GM18499 (cell line): ENCODE measurements around the gene NFATC2.
A peak's percentile ranks its signal among the peaks of the same experiment; 100 is the strongest.
"Not testable (repeated sequence)": the region's sequence is repeated elsewhere in the genome, so short reads cannot be mapped to it uniquely, and the experiment has no call there.

ENCODE experiments used
- ATAC-seq: cut with Tn5 transposase; IDR thresholded peaks from one replicate; pipeline ENCODE4 v1.9.1; 2021; ENCODE audit warnings: moderate number of reproducible peaks; ENCODE audit not compliant: insufficient read depth, unreplicated experiment

Gene NFATC2

DNA sequence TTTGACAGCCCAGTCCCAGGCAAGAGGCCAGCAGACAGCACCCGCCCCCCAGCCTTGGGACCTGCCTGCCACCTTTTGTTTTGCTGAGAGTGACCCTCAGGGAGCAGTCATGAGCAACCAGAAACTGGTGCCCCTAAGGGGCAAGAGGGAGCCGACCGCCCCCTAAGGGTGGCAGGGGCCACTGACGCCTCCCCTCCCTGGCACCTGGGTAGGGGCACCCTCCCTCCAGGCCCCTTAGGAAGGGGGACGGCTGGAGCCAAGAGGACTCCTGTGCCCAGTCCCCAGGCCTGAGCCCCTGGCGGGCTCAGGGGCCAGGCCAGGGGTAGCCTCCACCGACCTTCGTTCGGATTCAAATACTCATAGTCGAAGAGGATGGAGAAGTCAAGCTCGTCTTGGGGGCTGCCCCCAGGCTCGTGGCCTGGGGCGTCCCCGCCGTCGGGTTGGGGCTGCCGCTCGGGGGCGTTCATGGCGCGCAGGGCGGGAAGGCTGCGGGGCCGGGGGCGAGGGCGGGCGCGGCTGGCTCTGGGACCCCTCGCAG, 417 bp downstream of the NFATC2 start:
- no peak for ATAC-seq

- ATAC-seq = no peak
These were observed 1.1 kb downstream of the NFATC2 start for GRCh38 chr20:51541189-51542032.

- no peak for ATAC-seq
These were observed 1.9 kb downstream of the NFATC2 start for GRCh38 chr20:51540580-51540979.

DNA sequence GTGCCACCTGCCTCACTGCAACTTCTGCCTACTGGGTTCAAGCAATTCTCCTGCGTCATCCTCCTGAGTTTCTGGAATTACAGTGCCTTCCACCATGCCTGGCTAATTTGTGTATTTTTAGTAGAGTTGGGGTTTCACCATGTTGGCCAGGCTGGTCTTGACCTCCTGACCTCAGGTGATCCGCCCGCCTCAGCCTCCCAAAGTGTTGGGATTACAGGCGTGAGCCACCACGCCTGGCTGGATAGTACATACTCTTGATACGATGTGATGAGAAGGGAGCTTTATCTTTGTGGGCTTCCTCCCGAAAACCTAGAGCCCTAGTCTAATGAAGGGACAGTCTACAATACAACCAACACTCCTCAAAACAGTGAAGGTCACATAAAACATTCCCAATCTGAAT, 2.4 kb downstream of the NFATC2 start:
- not testable (repeated sequence) for ATAC-seq

GRCh38 chr20:51536116-51537069, 6.1 kb downstream of the NFATC2 start:
- ATAC-seq = no peak

DNA sequence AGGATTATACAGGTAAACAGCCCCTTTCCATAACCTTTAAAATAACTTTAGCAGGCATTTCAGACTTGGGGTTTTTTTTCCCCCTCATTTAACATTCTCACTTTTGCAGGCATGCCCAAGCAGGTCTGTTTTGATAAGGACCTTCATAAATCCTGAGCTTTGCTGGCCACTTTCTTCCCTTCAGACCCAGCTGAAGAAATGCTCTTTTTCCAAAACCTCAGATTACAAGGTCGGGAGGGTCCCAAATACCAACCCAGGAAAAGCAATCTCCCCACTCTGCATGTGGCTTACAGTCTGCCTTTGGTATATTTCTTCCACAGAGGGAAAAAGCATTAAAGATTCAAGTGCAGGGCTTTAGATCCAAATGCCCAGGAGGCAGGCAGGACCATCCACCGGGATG, 6.8 kb downstream of the NFATC2 start:
- no peak for ATAC-seq

GRCh38 chr20:51535075-51535386, 7.5 kb downstream of the NFATC2 start:
- no peak for ATAC-seq

- ATAC-seq = no peak
These were observed 9.0 kb downstream of the NFATC2 start for GRCh38 chr20:51533291-51534172.

- no peak for ATAC-seq
These were observed 9.8 kb downstream of the NFATC2 start for GRCh38 chr20:51532577-51533191.

DNA sequence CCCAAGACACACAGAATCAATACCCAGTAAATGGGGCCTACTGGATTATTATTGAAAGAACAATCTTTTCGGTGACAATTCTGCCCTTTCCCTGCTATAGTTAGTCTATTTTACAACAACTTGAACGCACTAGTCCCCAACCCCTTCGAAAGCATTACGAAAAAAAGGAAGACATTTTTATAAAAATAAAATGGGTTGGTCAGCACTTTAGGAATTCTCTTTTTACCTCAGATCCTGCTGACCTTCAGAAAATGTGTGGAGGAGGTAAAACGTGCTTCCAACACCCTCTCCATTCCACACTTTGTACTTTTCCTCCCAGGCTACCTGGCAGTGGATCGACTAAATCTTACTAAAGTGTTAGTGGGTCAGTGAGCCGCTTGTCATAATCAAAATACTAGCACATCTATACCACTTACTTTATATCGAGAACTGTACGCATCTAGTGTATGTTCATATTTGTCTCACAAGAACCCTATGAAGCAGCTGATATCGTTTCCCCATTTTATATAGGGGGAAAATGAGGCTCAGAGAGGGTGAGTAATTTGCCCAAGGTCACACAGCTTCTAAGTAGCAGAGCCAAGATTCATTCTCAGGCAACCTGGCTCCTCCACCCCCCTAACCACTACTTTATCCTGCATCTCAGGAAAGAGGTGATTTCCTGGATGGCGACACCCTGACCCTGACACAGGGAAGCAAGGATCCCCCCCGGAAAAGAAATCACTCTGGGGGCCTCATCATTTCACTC, 10.6 kb downstream of the NFATC2 start:
- no peak for ATAC-seq

DNA sequence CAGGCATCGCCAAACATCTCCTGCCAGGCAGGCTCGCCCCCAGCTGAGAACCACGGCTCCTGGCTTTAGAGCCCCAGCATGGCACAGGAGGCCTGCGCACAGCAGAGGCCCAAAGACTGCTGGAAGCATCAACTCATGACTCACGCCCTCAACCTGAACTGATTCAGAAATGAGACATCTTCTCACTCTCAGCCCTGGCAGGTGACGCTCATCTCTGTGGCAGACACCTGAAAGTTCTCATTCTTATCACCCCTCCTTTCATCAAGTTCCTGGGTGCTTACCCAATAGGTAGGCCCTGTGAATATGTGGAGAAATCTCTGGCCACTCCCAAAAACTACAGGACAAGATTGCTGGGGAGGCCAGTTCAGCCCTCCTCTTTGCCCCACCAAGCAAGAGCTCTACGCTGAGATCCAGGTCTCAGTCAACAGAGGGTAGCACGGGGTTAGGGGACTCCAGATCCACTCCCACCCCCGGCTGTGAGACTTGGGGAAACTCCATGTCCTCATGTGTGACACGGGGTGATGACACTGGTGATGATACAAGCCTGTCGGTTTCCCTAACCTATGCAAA, 11.3 kb downstream of the NFATC2 start:
- peak; percentile 57 for ATAC-seq

DNA sequence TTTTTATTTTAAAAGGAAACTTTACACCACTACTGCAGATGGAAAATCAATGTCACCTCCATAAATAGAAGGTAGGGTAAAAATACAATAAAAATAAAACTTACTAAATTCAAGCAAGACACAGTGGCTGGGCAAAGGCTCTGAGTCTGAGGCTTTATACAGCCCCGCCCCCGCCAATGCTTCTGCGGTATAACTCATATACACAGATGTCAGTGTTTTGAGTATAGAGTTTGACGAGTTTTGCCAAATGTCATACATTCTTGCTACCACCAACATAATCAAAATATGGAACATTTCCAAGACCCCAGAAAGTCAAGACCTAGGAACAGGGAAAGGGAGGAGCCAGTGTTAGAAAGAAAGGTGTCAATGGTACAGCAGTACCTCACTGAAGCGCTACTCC, 12.8 kb downstream of the NFATC2 start:
- no peak for ATAC-seq

DNA sequence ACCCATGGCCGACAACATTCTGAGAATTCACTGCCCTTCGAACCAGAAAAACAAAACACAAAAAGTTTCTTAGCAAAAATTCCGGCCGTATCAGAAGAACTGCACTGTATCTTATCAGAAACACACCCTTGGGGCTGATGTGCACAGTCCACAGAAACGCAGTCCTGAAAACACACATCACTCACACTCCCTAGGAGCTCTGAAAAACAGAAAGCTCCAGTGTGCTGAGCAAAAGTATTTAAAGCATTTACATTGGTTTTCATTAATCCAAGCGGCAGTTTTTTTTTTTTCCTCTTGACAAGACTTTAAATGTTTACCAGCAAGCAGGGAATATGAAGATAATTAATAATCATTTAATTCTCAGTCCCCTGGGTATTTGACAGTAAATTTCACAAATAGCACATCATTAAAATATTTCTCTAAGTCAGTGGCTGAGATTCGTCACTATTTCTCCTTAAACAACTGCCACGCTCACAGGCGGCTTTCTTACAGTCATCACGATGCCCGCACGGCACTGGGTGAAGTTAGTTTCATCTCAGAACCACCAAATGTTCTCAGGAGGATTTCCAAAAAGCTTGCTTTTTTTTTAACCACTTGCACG, 13.3 kb downstream of the NFATC2 start:
- ATAC-seq = no peak

GRCh38 chr20:51528263-51529027, 14.1 kb downstream of the NFATC2 start:
- ATAC-seq = no peak

DNA sequence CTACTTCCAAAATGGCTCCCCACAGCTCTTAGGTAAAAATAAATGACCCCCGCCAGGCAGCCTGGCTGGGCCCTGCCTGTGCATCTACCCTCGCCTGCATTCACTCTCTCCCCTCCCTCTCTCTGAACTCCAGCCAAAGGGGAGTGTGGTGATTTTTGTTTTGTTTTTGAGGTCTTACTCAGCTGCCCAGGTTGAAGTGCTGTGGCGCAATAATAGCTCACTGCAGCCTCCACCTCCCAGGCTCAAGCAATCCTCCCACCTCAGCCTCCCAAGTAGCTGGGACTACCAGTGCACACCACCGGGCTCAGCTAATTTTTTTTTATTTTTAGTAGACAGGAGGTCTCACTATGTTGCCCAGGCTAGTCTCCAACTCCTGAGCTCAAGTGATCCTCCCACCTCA, 15.8 kb downstream of the NFATC2 start:
- no peak for ATAC-seq

DNA sequence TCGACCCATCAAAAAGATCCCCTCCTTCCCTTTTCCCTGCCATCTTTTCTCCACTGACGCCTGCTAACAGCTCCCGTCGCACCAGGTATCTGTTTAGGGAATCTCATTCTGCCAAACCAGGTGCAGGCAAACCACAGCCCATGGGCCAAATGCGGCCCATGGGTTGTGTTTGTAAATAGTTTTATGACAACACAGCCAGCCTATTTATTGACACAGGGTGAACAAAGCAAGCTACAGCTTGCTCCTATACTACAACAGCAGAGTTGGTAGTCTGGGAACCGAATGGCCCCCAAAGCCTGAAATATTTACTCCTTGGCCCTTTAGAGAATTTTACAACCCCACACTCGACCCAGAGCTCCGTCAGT, 16.4 kb downstream of the NFATC2 start:
- ATAC-seq = no peak

- no peak for ATAC-seq
These were observed 17.0 kb downstream of the NFATC2 start for GRCh38 chr20:51525241-51526105.
